ENCODE measurements around the gene RTRAF.

RTRAF gene

GRCh38 chr14:51993285-51993920 lies 4.1 kb downstream of the RTRAF start:
- no peak for DNase-seq (ENCODE audit: low read depth in 3 of 3)

GRCh38 chr14:51996148-51996746 lies 6.9 kb downstream of the RTRAF start:
- DNase-seq (ENCODE audit: low read depth in 3 of 3): no peak

- no peak for DNase-seq (ENCODE audit: low read depth in 3 of 3)
Measured at GRCh38 chr14:51998348-51998747, 9.0 kb downstream of the RTRAF start.

- no peak for DNase-seq (ENCODE audit: low read depth in 3 of 3)
Measured at GRCh38 chr14:51999084-51999483, 9.7 kb downstream of the RTRAF start.

- no peak for DNase-seq (ENCODE audit: low read depth in 3 of 3)
Measured at GRCh38 chr14:52000019-52000582, 10.8 kb downstream of the RTRAF start.

GRCh38 chr14:52000696-52001095 lies 11.3 kb downstream of the RTRAF start:
- DNase-seq (ENCODE audit: low read depth in 3 of 3): no peak

GRCh38 chr14:52002542-52002941 lies 13.2 kb downstream of the RTRAF start:
- no peak for DNase-seq (ENCODE audit: low read depth in 3 of 3)

- no peak for DNase-seq (ENCODE audit: low read depth in 3 of 3)
Measured at GRCh38 chr14:52003324-52003723, 14.0 kb downstream of the RTRAF start.

GRCh38 chr14:52005625-52006024 lies 16.3 kb downstream of the RTRAF start:
- DNase-seq (ENCODE audit: low read depth in 3 of 3): no peak

GRCh38 chr14:52006361-52006760 lies 17.0 kb downstream of the RTRAF start:
- no peak for DNase-seq (ENCODE audit: low read depth in 3 of 3)

- DNase-seq (ENCODE audit: low read depth in 3 of 3): no peak
Measured at GRCh38 chr14:52007211-52007610, 17.9 kb downstream of the RTRAF start.

- DNase-seq (ENCODE audit: low read depth in 3 of 3): no peak
Measured at GRCh38 chr14:52007637-52008036, 18.3 kb downstream of the RTRAF start.

GRCh38 chr14:52008136-52008535 lies 18.8 kb downstream of the RTRAF start:
- DNase-seq (ENCODE audit: low read depth in 3 of 3): no peak

- no peak for DNase-seq (ENCODE audit: low read depth in 3 of 3)
Measured at GRCh38 chr14:52010173-52010693, 20.9 kb downstream of the RTRAF start.

- DNase-seq (ENCODE audit: low read depth in 3 of 3): no peak
Measured at GRCh38 chr14:52011523-52011922, 22.2 kb downstream of the RTRAF start.

GRCh38 chr14:52012635-52013034 lies 23.3 kb downstream of the RTRAF start:
- no peak for DNase-seq (ENCODE audit: low read depth in 3 of 3)

- no peak for DNase-seq (ENCODE audit: low read depth in 3 of 3)
Measured at GRCh38 chr14:52013984-52014600, 24.7 kb downstream of the RTRAF start.

GRCh38 chr14:52014601-52015267 lies 25.4 kb downstream of the RTRAF start:
- no peak for DNase-seq (ENCODE audit: low read depth in 3 of 3)

- DNase-seq (ENCODE audit: low read depth in 3 of 3): no peak
Measured at GRCh38 chr14:52015411-52016030, 26.2 kb downstream of the RTRAF start.

- no peak for DNase-seq (ENCODE audit: low read depth in 3 of 3)
Measured at GRCh38 chr14:52018252-52018651, 28.9 kb downstream of the RTRAF start.

- no peak for DNase-seq (ENCODE audit: low read depth in 3 of 3)
Measured at GRCh38 chr14:52018970-52019369, 29.6 kb downstream of the RTRAF start.
